Activated CD4-positive, alpha-beta T cell treated with anti-CD3 and anti-CD28 coated beads, Interleukin-2, amount 50 U/mL, for 48 hours (primary cell): ENCODE data around the gene SELENBP1.
A peak's percentile ranks its signal among the peaks of the same experiment; 100 is the strongest.
"Not testable (repeated sequence)": the region's sequence is repeated elsewhere in the genome, so short reads cannot be mapped to it uniquely, and the experiment has no call there.

Experiments used
- DNase-seq, 2 experiments: peaks; one replicate each; pipeline ENCODE4 v3.0.0-alpha.2; 2020

The SELENBP1 gene

DNA sequence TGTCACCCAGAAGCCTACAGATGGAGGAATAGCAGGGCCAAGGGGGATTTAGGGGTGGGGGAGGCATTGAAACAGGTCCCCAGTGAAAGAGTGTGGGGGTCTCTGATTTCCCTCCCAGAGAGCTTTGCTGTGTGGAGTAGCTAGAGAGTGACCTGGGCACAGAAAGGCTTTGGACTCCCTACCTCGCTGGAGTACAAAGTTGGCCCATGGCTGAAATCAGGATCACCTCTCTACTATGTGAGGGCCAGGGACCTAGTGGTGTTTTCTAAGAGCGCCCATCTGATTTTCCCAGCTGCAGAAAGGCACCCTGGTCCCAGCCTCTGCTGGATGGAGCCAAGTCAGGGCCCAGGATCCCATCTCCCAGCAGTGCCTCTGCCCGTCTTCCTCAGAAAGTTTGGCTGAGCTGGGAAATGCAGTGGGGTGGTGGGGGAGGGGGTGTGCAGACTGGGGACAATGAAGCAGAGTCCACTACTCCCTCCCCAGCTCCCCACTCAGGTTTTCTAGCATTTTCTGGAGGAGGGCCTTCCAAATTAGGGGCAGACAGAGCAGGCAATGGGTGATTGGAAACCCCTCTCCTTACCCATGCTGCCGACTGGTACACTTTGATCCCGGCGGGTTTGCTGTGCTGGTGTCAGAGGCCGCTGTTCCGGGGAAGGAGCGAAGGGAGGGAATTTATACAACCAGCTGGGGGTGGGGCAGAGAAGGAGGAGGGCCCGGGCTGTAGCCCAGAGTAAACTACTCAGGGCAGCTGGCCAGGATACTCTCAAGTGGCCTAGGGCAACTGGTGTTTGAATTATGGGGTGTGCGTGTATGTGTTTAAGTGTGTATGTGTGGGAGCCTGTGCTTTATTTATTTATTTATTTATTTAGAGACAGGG lies at the start of gene SELENBP1:
SELENBP1 (minus strand) TSS at position 648 of the 877 bp plus-strand sequence; CDS start at position 584, 64 bp downstream.
- no peak for DNase-seq

DNA sequence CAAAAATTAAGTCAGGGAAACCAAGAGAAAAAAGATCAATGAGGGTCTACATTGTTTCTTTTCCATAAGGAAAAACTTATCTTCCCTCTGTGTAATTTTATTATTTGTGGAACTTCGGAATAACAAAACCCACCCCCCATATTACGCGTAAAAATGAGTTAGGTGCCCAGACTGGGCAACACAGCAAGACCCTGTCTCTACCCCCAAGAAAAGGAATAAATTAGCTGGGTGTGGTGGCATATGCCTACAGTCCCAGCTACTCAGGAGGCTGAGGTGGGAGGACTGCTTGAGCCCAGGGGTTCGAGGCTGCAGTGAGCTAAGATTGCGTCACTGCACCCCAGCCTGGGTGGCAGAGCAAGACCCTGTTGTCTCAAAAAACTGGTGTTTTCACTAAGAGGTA lies 47.3 kb upstream of the SELENBP1 start:
- DNase-seq: no peak

DNA sequence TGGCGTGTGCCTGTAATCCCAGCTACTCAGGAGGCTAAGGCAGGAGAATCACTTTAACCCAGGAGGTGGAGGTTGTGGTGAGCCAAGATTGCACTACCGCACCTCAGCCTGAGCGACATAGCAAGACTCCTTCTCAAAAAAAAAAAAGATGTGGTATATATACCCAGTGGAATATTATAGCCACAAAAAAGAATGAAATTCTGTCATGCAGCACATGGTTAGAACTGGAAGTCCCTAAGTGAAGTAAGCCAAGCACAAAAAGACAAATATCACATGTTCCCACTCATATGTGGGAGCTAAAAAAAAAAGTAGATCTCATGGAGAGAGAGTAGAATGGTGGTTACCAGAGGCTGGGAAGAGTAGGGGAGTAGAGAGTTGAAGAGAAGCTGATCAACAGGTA lies 45.6 kb upstream of the SELENBP1 start:
- no peak for DNase-seq

DNA sequence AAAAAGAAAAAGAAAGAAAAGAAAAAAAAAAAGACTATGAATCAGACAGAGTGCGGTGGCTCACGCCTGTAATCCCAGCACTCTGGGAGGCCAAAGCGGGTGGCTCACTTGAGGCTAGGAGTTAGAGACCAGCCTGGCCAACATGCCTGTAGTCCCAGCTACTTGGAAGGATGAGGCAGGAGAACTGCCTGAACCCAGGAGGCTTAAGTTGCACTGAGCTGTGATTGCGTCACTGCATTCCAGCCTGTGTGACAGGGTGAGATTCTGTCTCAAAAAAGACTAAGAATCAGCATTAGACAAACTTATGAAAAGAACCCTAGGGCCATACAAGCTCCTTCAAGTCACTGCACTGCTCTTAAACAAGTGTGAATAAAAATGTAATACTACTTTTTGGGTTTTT lies 43.7 kb upstream of the SELENBP1 start:
- DNase-seq: no peak

DNA sequence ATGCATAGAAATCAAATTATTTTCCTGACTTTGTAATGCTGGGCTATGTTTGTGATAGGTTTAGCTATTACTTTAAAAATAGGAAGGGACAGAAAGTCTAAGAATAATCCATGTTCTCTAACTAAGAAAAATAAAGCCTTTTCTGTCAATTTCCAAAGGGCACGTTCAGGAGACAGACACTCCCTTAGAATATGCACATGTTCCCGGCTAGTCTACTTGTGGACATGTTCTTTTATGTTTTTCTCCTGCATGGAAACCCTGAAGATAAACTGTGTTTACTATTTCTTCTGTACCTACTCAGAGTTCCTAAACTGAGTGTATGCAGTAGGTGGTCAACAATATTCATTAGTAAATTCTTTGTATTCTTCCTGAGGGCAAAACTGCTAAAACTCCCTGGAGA lies 39.4 kb upstream of the SELENBP1 start:
- no peak for DNase-seq

DNA sequence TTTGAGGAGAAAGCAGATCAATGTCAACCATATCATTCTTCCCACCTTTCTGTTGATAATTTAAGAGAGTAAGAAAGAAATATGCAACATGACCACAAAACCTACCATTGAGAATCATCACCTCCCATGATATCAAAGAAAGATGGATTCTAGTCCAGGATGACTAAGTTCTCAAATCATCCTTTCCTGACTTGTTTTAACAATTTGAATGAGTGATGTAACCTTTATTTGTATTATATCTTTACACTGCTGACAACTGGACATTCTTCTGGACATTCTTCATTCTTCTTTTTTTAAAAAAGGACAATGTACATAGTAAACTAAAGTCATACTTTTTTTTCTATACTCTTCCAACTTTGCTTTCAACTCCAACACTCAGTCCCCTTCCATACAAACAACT lies 36.4 kb upstream of the SELENBP1 start:
- no peak for DNase-seq

DNA sequence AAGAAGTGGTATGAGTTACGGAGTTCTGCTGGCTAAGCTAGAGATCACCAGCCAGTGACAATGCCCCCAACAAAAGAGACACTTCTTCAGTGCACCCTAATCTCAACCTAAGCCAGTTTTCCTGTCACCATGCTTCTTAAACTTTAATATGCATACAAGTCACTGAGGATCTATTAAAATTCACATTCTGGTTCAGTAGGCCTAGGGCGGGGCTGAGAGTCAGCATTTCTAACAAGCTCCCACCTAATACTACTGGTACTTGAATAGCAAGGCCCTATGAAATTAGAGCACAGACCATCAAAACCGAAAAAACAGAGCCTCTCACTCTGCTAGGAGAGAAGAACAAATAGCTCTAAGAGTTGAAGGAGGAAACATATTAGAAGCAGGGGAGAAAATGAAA lies 34.8 kb upstream of the SELENBP1 start:
- no peak for DNase-seq

DNA sequence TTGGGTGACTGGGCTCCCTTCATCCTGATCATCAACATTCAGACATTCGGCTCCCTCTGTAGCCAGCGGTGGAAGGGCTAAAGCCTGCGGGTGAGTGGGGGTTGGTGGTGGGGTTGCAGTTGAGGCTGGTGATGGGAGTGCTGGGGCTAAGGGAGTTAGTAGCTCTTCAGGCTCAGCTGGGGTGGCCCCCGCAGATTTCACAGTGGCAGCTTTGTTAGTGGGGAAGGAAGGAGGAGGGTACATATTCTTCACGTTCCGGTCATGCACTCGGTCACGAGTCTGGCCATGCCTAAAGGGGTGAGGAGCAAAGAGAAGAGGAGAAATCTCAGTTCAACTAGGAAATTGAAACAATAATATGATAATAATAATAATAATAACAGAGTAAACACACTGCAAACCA lies 33.7 kb upstream of the SELENBP1 start:
- DNase-seq: no peak

DNA sequence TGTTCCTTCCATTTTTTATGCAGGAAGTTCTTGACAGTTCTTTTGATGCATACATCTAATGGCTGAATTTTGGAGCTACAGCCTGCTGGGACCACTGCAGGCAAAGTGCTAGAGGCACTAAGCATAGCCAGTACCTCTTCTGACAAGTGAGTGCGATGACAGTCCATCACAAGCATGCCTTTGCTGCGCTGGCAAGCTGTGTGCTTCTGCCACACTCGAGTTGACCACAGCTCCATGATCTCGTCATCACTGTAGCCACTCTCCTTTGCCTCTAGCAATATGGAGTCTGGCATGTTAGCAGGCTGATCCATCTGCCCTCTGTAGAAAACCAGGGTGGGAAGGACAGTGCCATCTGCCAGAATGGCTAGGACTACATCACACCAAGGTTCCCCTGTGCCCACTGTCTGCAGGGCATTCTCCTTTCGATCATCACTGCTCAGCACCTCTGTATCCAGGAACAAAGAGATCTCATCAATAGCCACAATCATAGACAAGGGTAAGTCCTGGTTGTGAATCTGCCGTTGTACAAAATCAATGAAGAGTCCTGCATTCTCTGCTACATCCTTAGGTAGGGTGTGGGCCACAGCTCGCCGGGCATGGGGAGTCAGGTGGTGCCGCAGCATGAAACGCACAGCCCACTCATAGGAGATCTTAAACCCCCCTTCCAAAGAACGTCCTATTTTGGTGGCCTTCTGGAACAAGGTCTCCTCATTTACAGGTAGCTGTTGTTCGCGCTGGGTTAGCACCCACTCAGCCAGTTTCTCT lies 32.9 kb upstream of the SELENBP1 start:
- no peak for DNase-seq

DNA sequence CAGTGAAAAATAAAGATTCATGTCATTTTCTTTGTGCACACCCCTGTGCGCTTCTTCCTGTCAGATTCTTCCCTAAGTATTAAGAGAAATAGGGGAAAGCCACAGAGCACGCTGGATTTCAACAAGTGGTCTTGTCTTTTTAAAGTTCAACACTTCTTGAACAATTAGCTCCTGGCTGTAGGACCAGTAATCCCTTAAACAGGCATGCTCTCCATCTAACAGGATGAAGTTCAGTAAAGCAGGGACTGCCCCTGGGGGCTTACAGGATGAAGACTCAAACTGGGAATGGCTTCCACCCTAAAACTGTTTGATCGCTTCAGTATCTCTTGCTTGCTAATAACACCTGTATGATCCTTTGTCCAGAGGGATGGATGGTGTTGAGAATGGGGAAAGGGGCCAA lies 31.1 kb upstream of the SELENBP1 start:
- no peak for DNase-seq

DNA sequence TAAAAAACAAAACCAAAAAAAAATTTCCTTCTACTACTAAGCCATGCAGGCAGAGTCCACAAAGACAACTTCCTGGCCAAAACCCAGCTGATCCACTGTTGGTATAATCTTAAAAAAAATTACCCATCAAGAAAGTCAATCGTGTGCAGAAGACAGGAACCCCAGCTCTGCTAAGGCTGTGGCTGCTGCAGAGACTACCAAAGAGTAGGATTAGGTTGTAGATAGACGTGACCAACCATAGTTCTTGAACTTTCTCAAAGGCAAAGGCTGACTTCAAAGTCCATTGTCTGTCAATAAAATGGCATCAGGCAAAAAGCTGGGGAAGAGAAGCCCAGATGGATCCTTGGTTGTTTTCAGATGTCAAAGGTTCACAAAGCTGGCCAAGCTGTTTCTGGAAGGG lies 30.3 kb upstream of the SELENBP1 start:
- no peak for DNase-seq

DNA sequence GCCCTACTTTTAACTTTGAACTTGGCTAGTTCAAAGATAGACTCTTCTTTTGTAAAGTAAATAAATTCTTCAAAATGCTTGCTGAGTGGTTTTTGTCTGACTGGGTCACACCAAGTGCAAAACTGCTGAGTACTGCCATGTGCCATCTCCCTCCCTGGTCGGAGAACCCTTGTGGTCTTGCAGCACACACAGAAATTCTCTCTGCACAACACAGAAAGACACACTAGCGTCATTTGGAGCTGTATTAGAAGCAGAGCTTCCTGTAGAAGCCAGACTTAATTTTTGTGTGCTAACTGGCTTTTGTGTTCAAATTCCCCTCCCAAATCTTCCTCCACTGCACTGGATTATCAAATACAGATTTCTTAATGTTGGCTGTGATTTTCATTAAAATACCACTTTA lies 29.4 kb upstream of the SELENBP1 start:
- no peak for DNase-seq

DNA sequence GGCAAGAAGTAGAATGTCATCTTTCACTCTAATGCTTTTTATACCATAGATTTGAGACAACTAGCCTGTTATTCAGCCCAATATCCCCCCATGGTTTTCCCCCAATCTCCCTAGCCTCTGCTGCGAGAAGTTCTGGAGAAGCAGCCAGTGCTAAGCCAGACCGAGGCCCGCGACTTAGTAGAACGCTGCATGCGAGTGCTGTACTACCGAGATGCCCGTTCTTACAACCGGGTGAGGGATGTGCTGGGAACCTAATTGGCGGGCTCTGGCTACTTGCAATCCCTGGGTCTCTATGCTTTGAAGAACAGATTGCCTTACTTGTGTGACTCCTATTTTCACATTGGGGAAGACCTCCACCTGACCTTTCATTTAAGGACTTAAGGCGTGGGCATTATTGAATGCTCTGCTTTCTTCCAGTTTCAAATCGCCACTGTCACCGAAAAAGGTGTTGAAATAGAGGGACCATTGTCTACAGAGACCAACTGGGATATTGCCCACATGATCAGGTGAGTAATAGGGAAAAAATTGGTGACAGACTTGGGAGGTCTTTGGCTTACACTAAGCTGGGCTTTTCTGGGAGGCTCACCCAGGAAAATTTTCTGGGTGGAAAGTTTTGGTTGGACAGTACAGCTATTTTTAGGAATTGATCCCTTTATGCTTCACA lies 28.8 kb upstream of the SELENBP1 start:
- no peak for DNase-seq

DNA sequence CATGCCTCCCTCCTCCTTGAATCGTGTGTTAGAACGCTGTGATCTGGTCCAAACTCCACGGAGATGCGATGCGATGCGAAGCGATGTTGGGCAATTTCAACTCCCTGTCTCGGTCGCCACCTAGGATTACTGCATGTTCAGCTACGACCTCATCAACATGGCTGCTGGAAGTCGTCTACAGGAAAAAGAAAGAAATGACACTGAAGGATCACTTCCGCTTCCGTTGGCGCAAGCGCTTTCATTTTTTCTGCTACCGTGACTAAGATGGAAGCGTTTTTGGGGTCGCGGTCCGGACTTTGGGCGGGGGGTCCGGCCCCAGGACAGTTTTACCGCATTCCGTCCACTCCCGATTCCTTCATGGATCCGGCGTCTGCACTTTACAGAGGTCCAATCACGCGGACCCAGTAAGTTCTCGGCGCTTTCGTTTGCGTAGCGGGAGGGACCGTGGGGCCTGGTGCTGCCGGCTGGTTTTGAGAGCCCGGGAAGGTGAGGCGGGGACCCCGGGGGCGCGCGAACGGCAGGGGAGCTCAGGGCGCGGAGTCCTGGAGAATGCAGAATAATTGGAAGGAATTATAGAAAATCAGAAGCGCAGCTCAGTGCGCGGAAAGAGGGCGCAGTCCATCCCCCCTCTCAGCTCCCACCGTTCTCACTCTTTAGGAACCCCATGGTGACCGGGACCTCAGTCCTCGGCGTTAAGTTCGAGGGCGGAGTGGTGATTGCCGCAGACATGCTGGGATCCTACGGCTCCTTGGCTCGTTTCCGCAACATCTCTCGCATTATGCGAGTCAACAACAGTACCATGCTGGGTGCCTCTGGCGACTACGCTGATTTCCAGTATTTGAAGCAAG lies 27.0 kb upstream of the SELENBP1 start, which contains the start of gene PSMB4:
PSMB4 (plus strand) TSS at position 250 of the 848 bp plus-strand sequence; CDS start at position 265, 15 bp downstream.
- peak; percentile 71 to 83 for DNase-seq

DNA sequence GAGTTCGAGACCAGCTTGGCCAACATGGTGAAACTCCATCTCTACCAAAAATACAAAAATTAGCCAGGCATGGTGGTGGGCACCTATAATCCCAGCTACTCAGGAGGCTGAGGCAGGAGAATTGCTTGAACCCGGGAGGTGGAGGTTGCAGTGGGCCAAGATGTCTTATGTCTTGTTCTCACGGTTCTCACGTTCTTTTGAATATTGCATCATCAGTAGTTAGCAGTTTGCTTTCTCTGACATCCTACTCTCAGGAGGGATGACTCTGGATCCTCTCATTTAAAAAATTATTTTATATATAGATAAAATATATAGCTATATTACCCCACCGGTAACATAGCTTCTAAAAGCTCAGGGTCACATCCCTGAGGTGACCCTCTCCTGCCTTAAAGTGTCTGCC lies 23.8 kb upstream of the SELENBP1 start:
- DNase-seq: not testable (repeated sequence)

DNA sequence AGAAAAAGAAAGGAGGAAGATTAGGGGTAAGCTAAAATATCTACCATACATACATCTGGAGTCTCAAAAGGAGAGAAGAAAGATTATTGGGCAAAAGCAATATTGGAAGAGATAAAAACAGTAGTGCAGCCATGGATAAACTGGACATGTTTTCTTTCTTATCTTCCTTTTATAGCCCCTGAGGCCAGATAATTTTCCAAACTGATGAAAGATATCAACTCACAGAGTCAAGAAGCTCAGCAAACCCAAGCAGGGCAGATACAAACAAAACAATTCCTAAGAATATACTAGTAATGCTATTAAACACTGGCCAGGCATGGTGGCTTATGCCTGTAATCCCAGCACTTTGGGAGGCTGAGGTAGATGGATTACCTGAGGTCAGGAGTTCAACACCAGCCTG lies 21.1 kb upstream of the SELENBP1 start:
- no peak for DNase-seq

DNA sequence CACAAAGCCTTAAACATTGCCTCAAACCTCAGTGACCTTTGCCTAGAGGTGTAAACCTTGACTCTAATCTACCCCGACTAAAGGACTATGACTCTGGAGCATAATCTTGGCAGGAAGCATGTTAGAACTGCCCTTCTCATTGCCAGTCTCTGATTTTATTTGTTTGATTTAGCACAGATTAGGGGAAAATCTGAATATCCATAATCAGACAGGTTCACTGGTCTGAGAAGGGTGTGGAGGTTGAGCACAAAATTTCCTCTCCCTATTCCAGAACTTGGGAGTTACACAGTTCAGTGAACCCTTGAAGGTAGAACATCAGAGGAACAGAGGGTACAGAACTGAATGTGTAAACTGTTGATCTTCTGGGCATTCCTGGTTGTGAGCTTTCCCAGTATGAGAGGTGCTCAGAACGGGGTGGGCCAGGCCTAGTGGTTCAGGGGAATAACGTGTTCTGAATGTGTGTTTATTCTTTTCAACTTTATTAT lies 18.6 kb upstream of the SELENBP1 start:
- no peak for DNase-seq

DNA sequence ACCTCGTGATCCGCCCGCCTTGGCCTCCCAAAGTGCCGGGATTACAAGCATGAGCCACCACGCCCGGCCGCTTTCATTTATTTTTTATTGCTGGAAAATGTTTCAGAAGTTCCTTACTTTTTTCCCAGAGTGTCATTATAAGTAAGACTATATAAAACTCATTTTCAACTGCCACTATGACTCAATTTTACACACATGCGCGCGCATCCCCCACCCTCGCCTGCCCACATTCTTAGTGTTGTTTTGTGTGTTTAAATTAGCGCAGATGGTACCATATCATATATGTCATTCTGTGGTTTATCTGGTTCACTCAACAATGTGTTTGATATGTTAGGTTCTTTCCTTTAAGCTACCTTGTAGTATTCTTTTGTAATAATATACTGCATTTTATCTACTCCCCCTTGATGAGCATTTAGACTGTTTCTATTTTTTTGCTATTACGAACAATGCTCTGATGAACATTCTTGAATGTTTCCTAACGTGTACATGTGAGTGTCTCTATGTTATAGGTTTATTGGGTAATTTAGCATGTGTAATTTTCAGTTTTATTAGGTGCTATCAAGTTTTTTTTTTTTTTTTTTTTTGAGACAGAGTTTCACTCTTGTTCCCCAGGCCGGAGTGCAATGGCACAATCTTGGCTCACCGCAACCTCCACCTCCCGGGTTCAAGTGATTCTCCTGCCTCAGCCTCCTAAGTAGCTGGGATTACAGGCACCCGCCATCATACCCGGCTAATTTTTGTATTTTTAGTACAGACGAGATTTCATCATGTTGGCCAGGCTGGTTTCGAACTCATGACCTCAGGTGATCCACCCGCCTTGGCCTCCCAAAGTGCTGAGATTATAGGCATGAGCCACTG lies 17.9 kb upstream of the SELENBP1 start:
- not testable (repeated sequence) for DNase-seq

DNA sequence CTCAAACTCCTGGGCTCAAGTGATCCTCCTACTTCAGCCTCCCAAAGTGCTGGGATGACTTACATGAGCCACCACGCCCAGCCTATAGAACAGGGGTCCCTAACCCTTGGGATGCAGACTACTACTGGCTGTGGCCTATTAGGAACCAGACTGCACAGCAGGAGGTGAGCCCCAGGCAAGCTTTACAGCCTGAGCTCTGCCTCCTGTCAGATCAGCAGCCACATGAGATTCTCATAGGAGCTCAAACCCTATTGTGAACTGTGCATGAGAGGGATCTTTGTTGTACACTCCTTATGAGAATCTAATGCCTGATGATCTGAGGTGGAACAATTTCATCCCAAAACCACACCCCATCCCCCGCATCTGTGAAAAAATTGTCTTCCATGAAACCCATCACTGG lies 13.5 kb upstream of the SELENBP1 start:
- no peak for DNase-seq

DNA sequence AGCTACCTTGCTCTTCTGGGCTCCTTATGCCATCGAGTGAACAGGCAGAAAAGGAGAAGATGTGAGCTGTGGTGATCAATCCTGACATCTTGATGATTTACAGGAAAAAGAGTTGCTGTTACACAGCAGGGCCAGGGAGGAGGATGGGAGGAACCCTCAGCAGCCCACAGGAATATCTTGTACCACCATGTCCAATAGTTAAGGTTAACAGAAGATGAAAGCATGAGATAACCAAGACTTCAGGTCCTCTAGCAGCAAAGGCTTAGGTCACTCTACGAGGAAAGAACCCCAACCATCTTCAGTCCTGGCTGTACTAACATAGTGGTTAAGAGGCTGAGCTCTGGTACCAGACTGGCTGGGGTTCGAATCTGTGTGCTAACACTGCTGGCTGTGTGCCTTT lies 12.1 kb upstream of the SELENBP1 start:
- DNase-seq: no peak

DNA sequence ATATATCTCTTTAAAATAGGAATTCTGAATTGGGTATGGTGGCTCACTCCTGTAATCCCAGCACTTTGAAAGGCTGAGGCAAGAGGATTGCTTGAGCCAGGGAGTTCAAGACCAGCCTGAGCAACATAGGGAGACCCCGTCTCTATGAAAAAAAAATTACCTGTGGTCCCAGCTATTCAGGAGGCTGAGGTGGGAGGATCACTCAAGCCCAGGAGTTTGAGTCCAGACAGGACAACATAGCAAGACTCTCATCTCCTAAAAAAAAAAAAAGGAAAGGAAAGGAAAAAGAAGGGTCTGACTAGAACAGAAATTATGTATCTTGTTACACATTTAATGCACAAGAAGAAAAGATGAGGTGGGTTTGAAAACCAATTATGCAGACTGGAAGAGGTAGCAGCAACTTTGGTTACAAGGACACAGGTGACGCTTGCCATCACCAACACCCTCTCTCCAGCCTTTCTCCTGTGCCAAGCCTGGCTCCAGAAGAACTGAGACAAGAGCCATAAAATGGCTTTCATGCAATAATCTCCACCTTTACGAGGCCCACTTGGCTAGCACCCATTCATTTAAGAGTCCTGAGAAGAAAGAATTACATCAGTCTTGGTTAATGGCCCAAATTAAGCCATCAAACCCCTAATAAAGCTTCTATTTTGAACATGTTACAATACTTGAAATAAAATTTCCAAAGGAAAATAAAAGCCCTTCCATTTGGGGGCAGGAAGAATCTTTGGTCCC lies 4.8 kb upstream of the SELENBP1 start:
- DNase-seq: no peak
